HG03095 (cell line): ENCODE measurements around the gene LIN7B.

Experiments used
- ATAC-seq: cut with Tn5 transposase; IDR thresholded peaks from one replicate; pipeline ENCODE4 v1.9.1; 2021; ENCODE audit warnings: moderate library complexity; ENCODE audit not compliant: unreplicated experiment

LIN7B gene

DNA sequence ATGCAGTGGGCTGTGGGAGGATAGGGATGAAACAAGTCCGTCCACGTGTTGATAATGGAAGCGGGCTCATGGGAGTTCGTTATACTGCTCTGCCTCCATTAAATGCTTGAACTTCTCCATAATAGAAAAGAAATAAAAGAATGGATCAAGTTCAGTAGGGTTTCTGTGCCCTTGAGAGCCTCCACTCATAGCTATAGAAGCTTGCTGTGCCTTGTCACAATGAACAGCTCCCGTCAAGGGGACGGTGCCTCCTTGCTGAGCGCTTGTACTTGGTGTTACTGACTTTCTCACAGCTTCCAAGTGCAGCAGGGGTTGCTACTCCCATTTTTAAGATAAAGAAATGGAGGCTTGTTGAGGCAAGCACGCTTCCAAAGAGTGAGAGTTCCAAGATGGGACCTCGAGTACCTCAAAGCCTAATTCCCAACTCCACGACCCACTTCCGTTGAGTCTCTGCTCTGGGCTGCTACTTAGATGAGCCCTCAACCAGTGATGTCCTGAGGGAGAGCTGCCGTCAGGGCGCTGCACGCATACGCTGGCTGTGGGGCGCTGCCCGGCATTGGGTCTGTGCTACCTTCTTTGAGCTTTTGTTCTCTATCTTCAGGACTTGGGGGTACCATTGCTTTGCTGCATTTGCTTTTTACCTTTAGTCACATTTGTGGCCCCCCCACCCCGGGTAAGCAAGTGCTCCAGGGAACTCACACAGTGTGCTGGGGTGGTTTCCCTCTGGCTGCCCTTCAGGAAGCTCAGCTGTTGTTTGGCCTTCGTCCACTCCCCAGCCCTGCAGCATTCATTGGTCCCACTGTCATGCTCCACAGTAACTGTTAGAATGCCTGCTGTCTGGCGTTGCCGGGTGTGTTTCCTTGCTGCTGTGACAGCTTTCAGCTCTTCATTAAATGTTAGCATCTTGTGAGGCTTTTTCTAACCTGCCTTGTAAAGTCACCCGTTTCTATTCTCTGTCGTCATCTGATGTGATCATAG, 19.4 kb upstream of the LIN7B start:
- no peak for ATAC-seq

DNA sequence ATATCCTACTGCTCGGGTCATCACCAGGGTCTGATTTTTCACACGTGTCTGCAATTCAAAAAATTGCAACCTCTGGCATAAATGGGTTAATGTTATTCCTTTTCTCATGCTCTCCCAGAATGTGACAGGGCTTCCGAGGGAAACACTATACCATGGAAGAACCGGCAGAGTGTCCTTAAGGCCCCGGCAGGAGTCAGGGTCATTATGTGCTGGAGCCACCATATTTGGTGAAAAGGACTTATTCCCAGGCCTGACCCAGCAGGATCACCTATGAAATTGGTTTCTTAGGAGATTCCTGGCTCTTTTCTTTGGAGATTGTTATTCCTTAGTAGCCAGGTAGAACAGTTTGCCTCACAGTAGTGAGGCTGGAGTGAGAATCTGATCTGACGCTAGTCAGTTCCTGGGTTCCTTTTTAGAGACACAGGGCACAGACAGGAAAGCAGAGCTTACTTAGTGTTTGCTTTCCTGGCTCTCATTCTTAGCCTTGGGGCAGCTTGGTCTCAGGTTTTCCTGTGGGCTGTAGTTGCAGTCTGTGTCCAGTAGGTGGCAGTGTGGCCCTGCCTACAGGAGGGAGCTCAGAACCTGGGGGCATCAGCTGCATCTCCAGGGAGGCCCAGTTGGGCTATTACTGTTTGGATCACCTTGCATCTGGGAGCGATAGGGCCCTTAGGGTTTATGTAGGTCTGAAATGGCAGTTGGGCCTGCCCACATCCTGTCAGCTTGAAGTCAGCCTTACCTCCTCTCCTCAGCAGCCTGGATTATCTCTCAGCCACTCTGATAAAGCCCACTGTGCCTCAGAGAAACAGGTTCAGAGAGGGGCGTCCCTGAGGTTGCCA, 16.5 kb upstream of the LIN7B start:
- ATAC-seq = no peak

DNA sequence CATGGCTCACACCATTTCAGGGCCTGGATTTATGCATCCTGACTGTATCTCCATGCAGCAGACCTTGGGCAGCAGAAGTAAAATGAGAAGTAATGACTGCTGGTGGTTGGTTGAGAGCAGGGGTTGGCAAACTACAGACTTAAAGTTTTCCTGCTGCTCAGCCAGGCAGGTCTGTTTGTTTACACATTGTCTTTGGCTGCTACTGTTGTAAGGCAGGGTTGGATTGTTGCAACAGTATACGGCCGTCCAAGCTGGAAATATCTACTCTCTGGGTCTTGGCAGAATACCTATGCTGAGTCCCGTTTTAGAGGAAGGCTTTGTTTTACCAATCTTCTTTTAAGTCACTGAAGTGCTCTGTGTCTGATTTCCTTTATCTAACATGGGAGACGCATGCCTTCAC, 15.4 kb upstream of the LIN7B start:
- no peak for ATAC-seq

DNA sequence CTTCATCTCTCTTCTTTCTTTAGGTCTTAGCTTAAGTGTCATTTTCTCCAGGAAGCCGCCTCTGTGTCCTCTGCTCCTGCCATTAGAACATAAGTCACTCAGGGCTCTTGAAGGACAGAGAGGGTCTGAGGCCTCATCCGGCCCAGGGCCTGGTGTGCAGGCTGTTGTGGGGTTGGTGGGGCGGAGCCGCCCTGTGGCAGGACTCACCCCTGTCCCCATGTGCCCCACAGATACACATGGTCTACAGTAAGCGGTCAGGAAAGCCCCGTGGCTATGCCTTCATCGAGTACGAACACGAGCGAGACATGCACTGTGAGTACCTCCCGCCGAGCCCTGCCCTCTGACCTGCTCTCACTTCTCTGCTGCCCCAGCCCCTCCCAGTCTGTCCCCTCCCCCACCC, 13.0 kb upstream of the LIN7B start:
- ATAC-seq = no peak

DNA sequence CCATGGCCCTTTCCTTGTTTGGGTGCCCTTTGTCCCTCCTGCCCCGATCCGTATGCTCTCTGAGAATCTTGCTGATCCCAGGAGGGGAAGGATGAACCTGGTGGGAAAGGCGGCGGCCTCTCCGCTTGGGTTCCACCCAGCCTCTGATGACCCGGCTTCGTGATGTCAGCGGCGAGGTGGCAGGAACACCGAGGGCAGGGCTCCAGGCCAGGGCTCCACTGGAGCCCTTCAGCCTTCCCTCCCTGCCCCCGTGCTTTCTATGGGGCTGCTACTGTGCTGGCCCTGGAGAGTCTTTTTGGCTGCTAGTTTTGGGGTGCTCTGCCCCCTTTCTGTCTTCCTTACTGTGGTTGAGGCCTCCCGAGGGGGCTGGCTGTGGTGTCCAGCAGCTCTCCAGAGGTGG, 11.9 kb upstream of the LIN7B start:
- ATAC-seq = no peak

DNA sequence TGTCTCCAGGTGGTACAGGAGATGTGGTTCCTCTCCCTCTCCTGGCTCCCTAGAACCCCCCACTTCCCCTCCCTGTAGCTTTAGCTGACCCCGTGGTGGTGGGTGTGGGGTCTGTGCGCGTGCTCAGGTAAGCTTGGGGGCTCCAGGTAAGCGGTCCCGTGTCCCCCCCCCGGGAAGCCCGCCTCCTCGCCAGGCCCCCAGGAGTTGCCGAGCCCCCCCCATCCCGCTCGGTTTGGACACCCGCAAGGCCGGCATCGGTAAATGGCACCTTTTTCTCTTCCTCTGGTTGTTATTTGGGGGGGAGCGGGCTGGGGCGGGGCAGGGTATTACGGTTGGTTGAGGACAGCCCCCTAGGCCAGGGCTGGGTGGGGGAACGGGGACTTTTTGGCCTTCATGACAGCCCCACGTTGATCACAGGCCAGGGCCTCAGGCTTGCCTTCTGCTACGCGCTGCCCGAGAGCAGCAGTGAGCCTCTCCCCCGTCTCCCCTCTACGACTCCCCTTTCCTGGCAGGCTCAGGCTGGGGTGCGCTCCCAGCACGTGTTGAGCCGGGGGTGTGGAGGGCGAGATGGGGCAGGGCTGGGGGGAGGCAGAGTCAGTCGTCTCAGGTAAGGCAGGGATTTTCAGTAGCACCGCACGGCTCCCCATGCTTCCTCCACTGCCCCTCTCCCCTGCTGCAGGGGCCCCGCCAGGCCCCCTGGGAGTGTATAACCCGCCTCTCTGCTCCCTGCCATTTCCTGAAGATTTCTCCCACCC, 10.7 kb upstream of the LIN7B start:
- ATAC-seq = no peak

DNA sequence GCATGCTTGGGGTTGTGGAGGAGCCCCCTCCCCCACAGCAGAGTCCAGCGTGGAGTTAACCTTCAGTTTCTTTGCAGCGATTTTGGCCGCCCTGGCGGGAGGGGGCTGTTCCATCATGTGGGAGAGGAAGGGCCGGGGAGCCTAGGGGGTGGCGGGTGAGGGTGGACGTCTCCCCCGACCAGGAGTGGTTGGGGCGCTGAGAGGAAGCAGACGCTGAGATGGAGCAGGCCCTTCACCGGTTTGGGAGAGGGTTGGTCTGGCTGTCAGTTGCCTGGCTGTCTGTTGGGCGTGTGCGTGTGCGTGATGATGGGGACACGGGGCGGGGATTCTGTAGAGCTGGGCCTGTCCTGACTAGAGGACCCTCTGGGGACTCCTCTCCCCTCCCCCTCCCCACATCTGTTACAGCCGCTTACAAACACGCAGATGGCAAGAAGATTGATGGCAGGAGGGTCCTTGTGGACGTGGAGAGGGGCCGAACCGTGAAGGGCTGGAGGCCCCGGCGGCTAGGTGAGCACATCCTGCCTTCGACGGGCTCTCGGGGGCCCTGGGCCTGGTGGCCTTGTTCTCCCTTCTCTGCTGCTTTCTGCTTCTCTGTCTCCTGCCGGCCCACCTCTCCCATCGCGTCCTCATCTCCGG, 9.8 kb upstream of the LIN7B start:
- ATAC-seq = no peak

DNA sequence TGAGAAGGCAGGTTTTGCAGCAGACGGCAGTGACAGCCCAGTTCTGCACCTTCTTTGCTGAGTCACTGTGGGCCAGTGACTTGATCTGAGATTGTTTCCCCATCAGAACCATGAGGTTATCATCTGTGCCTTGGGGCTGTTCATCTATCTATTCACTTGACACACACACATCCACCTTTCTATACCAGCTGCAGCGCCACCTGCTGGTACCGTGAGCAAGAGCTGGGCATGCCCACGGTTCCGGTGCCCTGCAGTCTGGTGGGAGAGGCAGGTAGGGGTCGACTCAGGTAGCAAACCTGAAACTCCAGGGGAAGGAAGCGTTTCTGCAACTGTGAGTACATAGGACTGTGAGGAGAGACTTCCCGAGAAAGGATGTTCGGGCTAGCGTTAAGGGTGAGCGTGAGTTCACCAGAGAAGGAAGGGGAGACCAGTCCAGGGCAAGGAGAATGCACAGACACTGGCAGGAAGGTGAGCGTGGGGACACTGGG, 7.5 kb upstream of the LIN7B start:
- ATAC-seq = no peak

DNA sequence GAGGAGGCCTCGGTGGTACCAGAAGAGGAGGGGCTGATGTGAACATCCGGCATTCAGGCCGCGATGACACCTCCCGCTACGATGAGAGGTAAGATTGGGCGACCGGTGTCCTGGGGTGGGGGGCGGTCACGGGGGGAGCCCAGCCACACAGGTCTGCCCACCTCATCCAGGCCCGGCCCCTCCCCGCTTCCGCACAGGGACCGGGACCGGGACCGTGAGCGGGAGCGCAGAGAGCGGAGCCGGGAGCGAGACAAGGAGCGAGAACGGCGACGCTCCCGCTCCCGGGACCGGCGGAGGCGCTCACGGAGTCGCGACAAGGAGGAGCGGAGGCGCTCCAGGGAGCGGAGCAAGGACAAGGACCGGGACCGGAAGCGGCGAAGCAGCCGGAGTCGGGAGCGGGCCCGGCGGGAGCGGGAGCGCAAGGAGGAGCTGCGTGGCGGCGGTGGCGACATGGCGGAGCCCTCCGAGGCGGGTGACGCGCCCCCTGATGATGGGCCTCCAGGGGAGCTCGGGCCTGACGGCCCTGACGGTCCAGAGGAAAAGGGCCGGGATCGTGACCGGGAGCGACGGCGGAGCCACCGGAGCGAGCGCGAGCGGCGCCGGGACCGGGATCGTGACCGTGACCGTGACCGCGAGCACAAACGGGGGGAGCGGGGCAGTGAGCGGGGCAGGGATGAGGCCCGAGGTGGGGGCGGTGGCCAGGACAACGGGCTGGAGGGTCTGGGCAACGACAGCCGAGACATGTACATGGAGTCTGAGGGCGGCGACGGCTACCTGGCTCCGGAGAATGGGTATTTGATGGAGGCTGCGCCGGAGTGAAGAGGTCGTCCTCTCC, 6.3 kb upstream of the LIN7B start:
- no peak for ATAC-seq

DNA sequence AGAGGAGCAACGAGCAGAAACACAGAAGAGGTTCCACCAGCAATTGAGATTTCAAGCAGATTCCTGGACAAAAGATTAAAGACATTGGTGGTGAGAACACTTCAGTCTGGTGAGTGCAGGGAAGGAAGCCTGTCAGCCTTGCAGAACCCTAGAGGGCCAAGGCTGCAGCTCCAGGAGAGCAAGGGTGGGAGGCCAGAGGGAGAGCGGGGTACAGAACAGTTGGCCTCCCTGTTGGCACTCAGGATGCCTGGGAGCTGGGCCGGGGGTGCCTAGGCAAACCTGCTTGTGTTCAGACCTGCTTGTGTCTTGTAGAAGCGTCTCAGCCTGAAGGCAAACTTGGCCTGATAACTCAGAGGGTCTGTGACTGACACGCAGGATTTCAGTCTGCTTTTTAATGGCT, 5.1 kb upstream of the LIN7B start:
- ATAC-seq = no peak

DNA sequence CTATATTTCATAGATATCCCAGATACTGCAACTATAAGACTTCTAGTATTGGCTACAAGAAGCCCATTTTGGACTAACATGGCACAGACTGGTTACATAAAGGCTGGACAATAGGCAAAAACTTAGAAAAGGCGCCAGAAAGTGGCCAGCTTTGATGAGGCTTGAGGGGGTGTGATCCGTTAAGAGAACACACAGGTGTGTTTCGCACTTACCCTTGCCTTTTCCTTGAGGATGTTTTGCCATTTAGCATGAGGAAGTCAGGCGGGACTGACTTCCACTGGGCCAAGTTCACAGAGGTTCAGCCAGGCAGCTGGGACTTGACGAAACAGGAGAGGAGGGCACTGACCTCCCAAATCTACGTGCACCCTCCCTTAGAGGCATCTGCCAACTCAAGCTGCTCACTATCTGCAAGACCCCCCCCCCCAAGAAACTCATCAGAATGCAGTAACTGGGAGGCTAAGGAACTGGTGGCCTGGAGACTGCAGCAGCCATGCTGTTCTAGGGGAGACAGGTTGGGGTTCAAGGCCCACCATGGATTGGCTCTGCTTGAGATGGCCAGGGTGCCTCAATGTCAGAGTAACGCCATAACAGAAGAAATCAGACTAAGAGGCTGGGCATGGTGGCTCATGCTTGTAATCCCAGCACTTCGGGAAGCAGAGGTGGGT, 4.5 kb upstream of the LIN7B start:
- ATAC-seq = no peak

DNA sequence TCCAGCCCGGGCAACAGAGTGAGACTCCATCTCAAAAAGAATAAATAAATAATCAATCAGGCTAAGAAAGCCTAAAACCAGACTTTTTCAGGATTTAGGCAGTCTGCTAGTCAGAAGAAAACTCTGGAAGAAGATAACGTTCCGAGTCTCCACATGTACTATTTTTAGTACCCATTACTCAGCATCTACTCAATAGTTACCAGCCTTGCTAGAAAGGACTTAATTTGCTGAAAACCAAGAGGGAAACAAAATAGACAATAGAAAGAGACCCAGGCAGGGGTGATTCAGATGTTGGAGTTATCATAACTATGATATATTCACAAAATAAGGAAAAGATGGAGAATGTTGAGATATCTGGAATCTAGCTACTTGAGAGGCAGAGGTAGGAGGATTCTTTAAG, 3.6 kb upstream of the LIN7B start:
- ATAC-seq = no peak

DNA sequence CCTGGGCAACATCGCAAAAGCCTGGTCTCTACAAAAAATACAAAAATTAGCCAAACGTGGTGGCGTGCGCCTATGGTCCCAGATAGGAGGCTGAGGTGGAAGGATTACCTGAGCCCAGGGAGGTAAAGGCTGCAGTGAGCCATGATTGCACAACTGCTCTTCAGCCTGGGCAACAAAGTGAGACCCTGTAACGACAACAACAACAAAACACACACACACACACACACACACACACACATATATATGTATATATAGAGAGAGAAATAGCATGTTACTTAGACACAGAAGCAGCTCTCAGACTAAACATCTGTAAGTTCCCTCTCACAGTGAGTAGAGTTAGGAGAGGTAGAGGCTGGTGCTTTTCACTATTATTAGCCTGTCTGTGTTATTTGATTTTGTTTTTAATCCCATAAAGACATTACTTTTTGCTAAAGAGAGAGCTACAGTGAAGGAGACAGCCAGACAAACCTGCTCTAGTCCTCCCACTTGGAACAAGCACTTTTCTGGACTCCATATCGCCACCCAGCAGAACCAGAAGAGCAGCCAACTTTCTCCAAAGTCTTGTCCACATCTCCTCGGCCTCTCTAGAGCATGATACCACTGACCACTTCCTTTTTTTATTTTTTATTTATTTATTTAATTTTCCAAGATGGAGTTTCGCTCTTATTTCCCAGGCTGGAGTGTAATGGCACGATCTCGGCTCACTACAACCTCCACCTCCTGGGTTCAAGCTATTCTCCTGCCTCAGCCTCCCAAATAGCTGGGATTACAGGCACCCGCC, 2.8 kb upstream of the LIN7B start:
- ATAC-seq = no peak

DNA sequence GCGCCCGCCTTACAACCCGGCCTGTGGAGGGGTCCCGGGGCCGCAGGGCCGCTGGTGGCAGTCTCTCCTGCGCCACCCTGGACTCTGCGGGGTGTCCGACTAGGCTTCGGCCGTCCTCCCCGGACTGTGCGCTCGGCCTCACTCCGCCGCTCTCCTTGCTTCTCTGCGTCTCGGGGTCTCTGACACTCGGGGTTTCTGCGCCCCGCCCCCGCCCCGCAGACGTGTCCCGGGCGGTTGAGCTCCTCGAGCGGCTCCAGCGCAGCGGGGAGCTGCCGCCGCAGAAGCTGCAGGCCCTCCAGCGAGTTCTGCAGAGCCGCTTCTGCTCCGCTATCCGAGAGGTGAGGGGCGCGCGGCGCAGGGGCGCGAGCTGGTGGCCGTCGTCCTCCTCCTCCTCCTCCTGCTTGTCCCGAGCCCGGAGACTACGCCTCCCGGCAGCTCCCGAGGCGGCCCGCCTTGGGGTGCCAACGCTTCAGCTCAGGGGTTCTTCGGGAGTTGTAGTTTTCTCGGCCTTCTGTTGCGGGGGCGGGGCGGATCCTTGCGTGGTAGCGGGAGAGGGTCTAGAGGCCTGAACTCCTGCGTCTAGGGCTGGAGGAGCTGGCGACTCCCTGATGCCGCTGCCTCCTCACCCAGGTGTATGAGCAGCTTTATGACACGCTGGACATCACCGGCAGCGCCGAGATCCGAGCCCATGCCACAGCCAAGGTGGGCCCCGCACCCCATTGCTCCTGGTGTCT, 627 bp downstream of the LIN7B start:
- ATAC-seq = peak; percentile 3

DNA sequence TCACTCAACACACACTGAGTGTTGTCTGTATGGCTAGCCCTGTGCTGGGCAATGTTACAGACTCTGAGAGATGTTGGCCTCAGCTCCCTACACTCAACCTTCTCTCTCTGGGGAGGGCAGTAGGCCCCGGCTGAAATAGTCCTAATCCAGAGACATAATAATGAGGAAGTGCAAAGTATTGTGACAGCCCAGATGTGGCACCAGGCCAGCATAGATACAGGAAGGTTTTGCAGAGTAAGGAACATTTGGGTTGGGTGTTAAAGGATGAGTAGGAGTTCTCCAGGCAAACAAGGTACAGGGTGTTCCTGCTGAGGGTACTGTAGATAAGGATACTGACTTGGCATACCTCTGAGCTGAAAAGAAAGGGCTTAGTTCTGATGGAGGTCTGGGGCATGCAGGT, 2.4 kb downstream of the LIN7B start:
- no peak for ATAC-seq

DNA sequence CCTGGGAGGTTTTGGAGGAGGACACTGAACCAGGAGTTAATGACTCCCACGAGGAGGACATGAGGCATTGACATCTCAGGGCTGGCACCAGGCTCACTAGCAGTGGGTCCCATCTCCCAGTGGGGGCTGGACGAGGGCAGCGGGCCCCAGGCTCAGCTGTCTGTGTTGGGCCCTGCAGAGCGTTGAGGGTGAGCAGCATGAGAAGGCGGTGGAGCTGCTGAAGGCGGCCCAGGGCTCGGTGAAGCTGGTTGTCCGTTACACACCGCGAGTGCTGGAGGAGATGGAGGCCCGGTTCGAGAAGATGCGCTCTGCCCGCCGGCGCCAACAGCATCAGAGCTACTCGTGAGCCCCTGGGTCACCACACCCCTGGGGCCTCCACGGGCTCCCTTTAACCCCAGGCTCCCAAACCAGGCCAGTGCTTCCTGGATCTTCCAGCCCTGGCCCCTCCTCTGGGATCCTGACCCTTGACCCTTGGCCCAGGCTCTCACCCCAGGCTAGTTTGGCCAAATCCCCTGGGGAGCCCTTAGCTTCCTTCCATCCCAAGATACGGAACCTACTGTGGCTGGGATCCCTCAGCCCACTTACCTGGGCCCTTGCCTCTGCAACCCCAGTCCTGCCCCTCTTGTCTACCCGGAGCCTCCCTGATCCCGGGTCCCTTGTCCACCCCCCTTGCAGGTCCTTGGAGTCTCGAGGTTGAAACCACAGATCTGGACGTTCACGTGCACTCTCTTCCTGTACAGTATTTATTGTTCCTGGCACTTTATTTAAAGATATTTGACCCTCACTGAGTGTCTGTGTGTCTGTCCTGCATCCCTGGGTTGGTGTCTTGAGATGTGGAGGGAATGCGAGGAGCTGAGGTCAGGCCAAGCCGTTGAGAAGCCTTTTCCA, 3.8 kb downstream of the LIN7B start:
- ATAC-seq = no peak
